Hepatocyte (in vitro differentiated cells): ENCODE data around the gene CHMP4B.

Experiments used
- CTCF ChIP-seq: fragments of 200-600 bp; sonication (generic); IDR thresholded peaks from 2 replicates; pipeline ENCODE4 v1.5.1; 2016; ENCODE audit warnings: antibody characterized with exemption, mild to moderate bottlenecking; ENCODE audit not compliant: poor library complexity
- EZH2 ChIP-seq: fragments of 200-600 bp; sonication (generic); IDR thresholded peaks from 2 replicates; pipeline ENCODE4 v1.6.1; 2016; ENCODE audit warnings: antibody characterized with exemption, mild to moderate bottlenecking, borderline replicate concordance
- EZH2phosphoT487 ChIP-seq: fragments of 200-600 bp; sonication (generic); IDR thresholded peaks from one replicate; pipeline ENCODE4 v1.6.1; 2018; ENCODE audit warnings: antibody characterized with exemption, mild to moderate bottlenecking, low read depth, moderate library complexity; ENCODE audit not compliant: unreplicated experiment, severe bottlenecking

DNA sequence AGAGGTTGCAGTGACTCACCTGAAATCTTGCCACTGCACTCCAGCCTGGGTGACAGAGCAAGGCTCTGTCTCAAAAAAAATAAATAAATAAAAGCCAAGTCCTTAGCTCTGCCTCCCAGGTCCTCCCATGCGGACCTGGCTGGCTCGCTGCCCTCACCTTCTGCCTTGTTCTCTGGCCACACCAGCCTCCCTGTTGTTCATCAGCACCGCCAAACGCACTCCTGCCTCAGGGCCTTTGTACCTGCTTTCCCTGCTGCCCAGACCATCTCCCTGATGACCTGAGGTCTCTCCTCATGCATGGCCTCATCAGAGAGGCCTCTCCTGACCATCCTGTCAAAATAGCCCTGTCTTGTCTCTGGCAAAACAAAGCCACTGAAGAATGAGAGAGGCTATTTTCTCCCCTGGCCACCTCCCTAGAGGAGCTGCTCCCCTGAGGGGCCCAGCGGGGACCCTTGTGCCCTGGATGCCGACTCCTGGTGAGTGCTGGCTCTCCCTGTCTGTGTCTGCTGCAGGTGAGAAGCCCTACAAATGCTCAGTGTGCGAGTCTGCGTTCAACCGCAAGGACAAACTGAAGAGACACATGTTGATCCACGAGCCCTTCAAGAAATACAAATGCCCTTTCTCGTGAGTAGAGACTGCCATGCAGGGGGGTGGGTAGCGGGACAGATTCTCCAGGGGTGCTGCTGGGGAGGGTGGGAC lies 22.6 kb upstream of the CHMP4B start:
- TF ChIP-seq CTCF (no peak), EZH2 (no peak), EZH2phosphoT487 (no peak)
